Esophagus (tissue), 2 donors: ENCODE measurements around the gene TCL1B. TPM values are rescaled to one million over a fixed set of nuclear protein-coding genes. Genes with fewer than 3 reads are reported as not detected.
"Not testable (repeated sequence)": the region's sequence is repeated elsewhere in the genome, so short reads cannot be mapped to it uniquely, and the experiment has no call there.

Experiments
- H3K27ac ChIP-seq, 2 donors: one replicate each; pipeline ENCODE4 v1.5.1; 2013; ENCODE audit warnings: low read depth in 2 of 2, mild to moderate bottlenecking in 2 of 2, inconsistent platforms in 1 of 2, low read length in 1 of 2, moderate library complexity in 1 of 2
- H3K27me3 ChIP-seq, 2 donors: one replicate each; pipeline ENCODE4 v1.6.1; 2013; ENCODE audit warnings: low read length in 2 of 2, control low read depth in 1 of 2, mild to moderate bottlenecking in 1 of 2; ENCODE audit not compliant: insufficient read depth in 2 of 2, control insufficient read depth in 1 of 2
- H3K36me3 ChIP-seq, 2 donors: one replicate each; pipeline ENCODE4 v1.6.1; 2013; ENCODE audit warnings: low read length in 1 of 2; ENCODE audit not compliant: control insufficient read depth in 2 of 2, insufficient read depth in 2 of 2
- H3K4me1 ChIP-seq, 2 donors: one replicate each; pipeline ENCODE4 v1.6.1; 2013; ENCODE audit warnings: low read length in 1 of 2; ENCODE audit not compliant: control insufficient read depth in 2 of 2, insufficient read depth in 2 of 2
- H3K4me3 ChIP-seq, 2 donors: one replicate each; pipeline ENCODE4 v1.5.1; 2013; ENCODE audit warnings: low read length in 2 of 2, mild to moderate bottlenecking in 2 of 2, low read depth in 1 of 2, moderate library complexity in 1 of 2
- H3K9me3 ChIP-seq, 2 donors: one replicate each; pipeline ENCODE4 v1.6.1; 2013; ENCODE audit warnings: mild to moderate bottlenecking in 2 of 2, low read depth in 1 of 2, low read length in 1 of 2, moderate library complexity in 1 of 2; ENCODE audit not compliant: control insufficient read depth in 2 of 2, insufficient read depth in 1 of 2
- WGBS, 2 donors: extraction: QIAGEN DNeasy Blood & Tissue Kit; methylation state at CpG; one replicate each; pipeline ENCODE4 v1.1.7; 2013; 5-methylcytosine and 5-hydroxymethylcytosine counted together
- polyA plus RNA-seq, 2 donors: library from polyadenylated mRNA; stranded (reverse); fragments of 200-250 nt; gene quantifications; one replicate each; pipeline ENCODE4 v1.2.3, GENCODE V29; 2013
- donor health status: healthy with polysubstance abuse.
- donor health status: Bipolar disorder and iron deficiency.

Gene TCL1B
- polyA plus RNA-seq, 2 donors, result not detected

GRCh38 chr14:95711476-95712176 is 25.4 kb downstream of the TCL1B start:
- Histone ChIP-seq H3K27me3 (peaks cover 0 to 2% of the 10 kb centered on the region in 2 donors), H3K36me3 (no peaks in the 10 kb centered on the region), H3K9me3 (peaks cover 0 to 4% of the 10 kb centered on the region in 2 donors), H3K27ac (no peak overlapping the region), H3K4me3 (no peak overlapping the region), H3K4me1 (no peaks in the 10 kb centered on the region)
- WGBS, 2 donors, result 68 to 73% methylated on average over 9 of the region's 9 CpGs

GRCh38 chr14:95712398-95712797 is 26.2 kb downstream of the TCL1B start:
- no peaks in the 10 kb centered on the region for H3K36me3 ChIP-seq
- H3K4me3 ChIP-seq, result no peak overlapping the region
- no peak overlapping the region for H3K27ac ChIP-seq
- peaks cover 0 to 4% of the 10 kb centered on the region in 2 donors for H3K9me3 ChIP-seq
- no peaks in the 10 kb centered on the region for H3K4me1 ChIP-seq
- peaks cover 0 to 2% of the 10 kb centered on the region in 2 donors for H3K27me3 ChIP-seq
- 88% methylated on average over 9 of the region's 9 CpGs for WGBS, 2 donors

- 51 to 53% methylated on average over 38 to 47 of the region's 47 CpGs for WGBS, 2 donors
- Histone ChIP-seq H3K9me3 (peaks cover 0 to 4% of the 10 kb centered on the region in 2 donors), H3K36me3 (no peaks in the 10 kb centered on the region), H3K4me3 (no peak within 1 kb of the TSS), H3K4me1 (no peaks in the 10 kb centered on the region), H3K27ac (no peak within 1 kb of the TSS), H3K27me3 (peaks cover 0 to 2% of the 10 kb centered on the region in 2 donors)
Observed at GRCh38 chr14:95713596-95714371, 27.6 kb downstream of the TCL1B start, which contains the start of gene TCL1A. Gene TCL1A, minus strand, starts transcription at chr14:95714125. Its CDS starts 59 bp downstream, at chr14:95714066.

GRCh38 chr14:95722525-95723190 is 36.4 kb downstream of the TCL1B start:
- 63 to 74% methylated on average over 1 of the region's 1 CpG for WGBS, 2 donors
- Histone ChIP-seq H3K36me3 (no peaks in the 10 kb centered on the region), H3K27ac (no peak overlapping the region), H3K4me3 (no peak overlapping the region), H3K4me1 (no peaks in the 10 kb centered on the region), H3K27me3 (no peaks in the 10 kb centered on the region), H3K9me3 (peaks cover 0 to 2% of the 10 kb centered on the region in 2 donors)

GRCh38 chr14:95725685-95726336 is 39.6 kb downstream of the TCL1B start:
- no peaks in the 10 kb centered on the region for H3K4me1 ChIP-seq
- H3K36me3 ChIP-seq, result no peaks in the 10 kb centered on the region
- H3K4me3 ChIP-seq, result no peak overlapping the region
- peaks cover 0 to 2% of the 10 kb centered on the region in 2 donors for H3K9me3 ChIP-seq
- no peaks in the 10 kb centered on the region for H3K27me3 ChIP-seq
- 69 to 77% methylated on average over 5 of the region's 5 CpGs for WGBS, 2 donors
- H3K27ac ChIP-seq, result no peak overlapping the region

- Histone ChIP-seq H3K27me3 (no peaks in the 10 kb centered on the region), H3K27ac (no peak overlapping the region), H3K9me3 (peaks cover 0 to 2% of the 10 kb centered on the region in 2 donors), H3K4me1 (no peaks in the 10 kb centered on the region), H3K36me3 (no peaks in the 10 kb centered on the region), H3K4me3 (no peak overlapping the region)
- 61 to 77% methylated on average over 6 of the region's 6 CpGs for WGBS, 2 donors
Observed at GRCh38 chr14:95727056-95727700, 41.0 kb downstream of the TCL1B start.

GRCh38 chr14:95729402-95730028 is 43.3 kb downstream of the TCL1B start:
- not testable (repeated sequence) for H3K4me3 ChIP-seq
- WGBS, 2 donors, result 77 to 79% methylated on average over 8 of the region's 8 CpGs

GRCh38 chr14:95730126-95730525 is 43.9 kb downstream of the TCL1B start:
- Histone ChIP-seq H3K36me3 (no peaks in the 10 kb centered on the region), H3K9me3 (peaks cover 0 to 2% of the 10 kb centered on the region in 2 donors), H3K27me3 (no peaks in the 10 kb centered on the region), H3K4me3 (no peak overlapping the region), H3K4me1 (no peaks in the 10 kb centered on the region), H3K27ac (no peak overlapping the region)
- 71 to 81% methylated on average over 5 of the region's 5 CpGs for WGBS, 2 donors

More at GRCh38 chr14:95729402-95730028, 43.3 kb downstream of the TCL1B start:
- H3K4me1 ChIP-seq, H3K9me3 ChIP-seq, H3K36me3 ChIP-seq, H3K27me3 ChIP-seq, H3K27ac ChIP-seq: not testable (repeated sequence)
